Breast epithelium (tissue), 4 donors: Measurements from ENCODE around the gene TSPAN32. TPM values are rescaled to one million over a fixed set of nuclear protein-coding genes. Genes with fewer than 3 reads are reported as not detected.

ENCODE experiments used
- DNase-seq, 2 donors: peaks; one replicate each; pipeline ENCODE4 v3.0.0-alpha.2; 2019; ENCODE audit warnings: low spot score in 2 of 2
- H3K27ac ChIP-seq, 2 donors: fragments of 200-600 bp; sonication (generic) in 1 of 2; one replicate each; pipeline ENCODE4 v1.5.1; 2016 to 2019; ENCODE audit warnings: mild to moderate bottlenecking in 1 of 2
- H3K27me3 ChIP-seq, 2 donors: fragments of 200-600 bp; sonication (generic) in 1 of 2; one replicate each; pipeline versions ENCODE4 v1.5.1 to v1.6.0; 2017 to 2019; ENCODE audit warnings: control low read depth in 1 of 2, mild to moderate bottlenecking in 1 of 2
- H3K36me3 ChIP-seq: fragments of 200-600 bp; one replicate; pipeline ENCODE4 v1.5.1; 2019
- H3K4me1 ChIP-seq, 2 donors: fragments of 200-600 bp; sonication (generic); one replicate each; pipeline ENCODE4 v1.5.1; 2016 to 2019; ENCODE audit warnings: control low read depth in 1 of 2
- H3K4me3 ChIP-seq, 3 donors: fragments of 200-600 bp; sonication (generic); 1 replicate in 2 of 3; 2 replicates in 1 of 3; pipeline ENCODE4 v1.5.1; 2016 to 2019; ENCODE audit warnings: mild to moderate bottlenecking in 3 of 3, moderate library complexity in 2 of 3
- H3K9me3 ChIP-seq, 2 donors: fragments of 200-600 bp; sonication (generic) in 1 of 2; one replicate each; pipeline ENCODE4 v1.5.1; 2016 to 2019; ENCODE audit warnings: control low read depth in 1 of 2
- CTCF ChIP-seq, 3 donors: fragments of 450-650 bp; IDR thresholded peaks; one replicate each; pipeline ENCODE4 v1.5.1; 2016 to 2017; ENCODE audit warnings: antibody characterized with exemption in 3 of 3, mild to moderate bottlenecking in 3 of 3, moderate library complexity in 3 of 3
- POLR2A ChIP-seq: fragments of 450-650 bp; IDR thresholded peaks from one replicate; pipeline ENCODE4 v1.6.1; 2016; ENCODE audit warnings: antibody characterized with exemption, mild to moderate bottlenecking, moderate library complexity
- POLR2AphosphoS5 ChIP-seq, 3 donors: sonication (generic); formaldehyde crosslinking; IDR thresholded peaks; one replicate each; pipeline ENCODE4 v1.6.1; 2017; ENCODE audit warnings: antibody characterized with exemption in 3 of 3
- intact Hi-C: fragments of 100-400 bp; cut with DNase I; formaldehyde crosslinking; loops from one replicate; pipeline ENCODE4 v1.15.1; 2023; ENCODE audit warnings: low total_unique reads
- total RNA-seq, 3 donors: library from RNA; depleted of rRNA; stranded (reverse); fragments of >200 nt; gene quantifications; one replicate each; pipeline ENCODE4 v1.1.0, GENCODE V29; 2016

Gene TSPAN32
- total RNA-seq, 3 donors from 2014 or later: 0.33 to 2.4 (median 1.0) TPM

- no peaks in the 10 kb centered on the region for H3K27me3 ChIP-seq
- TF ChIP-seq POLR2A: no peak
- TF ChIP-seq CTCF (IDR thresholded peaks at IDR 0.05): no peak
- no peak for TF ChIP-seq POLR2AphosphoS5 (IDR thresholded peaks at IDR 0.05)
- no peak overlapping the region for H3K27ac ChIP-seq
- peaks cover 12 to 14% of the 10 kb centered on the region in 2 donors for H3K9me3 ChIP-seq
- no peaks in the 10 kb centered on the region for H3K36me3 ChIP-seq
- no peaks in the 10 kb centered on the region for H3K4me1 ChIP-seq
- intact Hi-C loops: no loop called here
- DNase-seq: peak in 1 of 2 donors; percentile 15
- H3K4me3 ChIP-seq: no peak overlapping the region
Observed at GRCh38 chr11:2347308-2347830, 45.6 kb downstream of the TSPAN32 start.

DNA sequence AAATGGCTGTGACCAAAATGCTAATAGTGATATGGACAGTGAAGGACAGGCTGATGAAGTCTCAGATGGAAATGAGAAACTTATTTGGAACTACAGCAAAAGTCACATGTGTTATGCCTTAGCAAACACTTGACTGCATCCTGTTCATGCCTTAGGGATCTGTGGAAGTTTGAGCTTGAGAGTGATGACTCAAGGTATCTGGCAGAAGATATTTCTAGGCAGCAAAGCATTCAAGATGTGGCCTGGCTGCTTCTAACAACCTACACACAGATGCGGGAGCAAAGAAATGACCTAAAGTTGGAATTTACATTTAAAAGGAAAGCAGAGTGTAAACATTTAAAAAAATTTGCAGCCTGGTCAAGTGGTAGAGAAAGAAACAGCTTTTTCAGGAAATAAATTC lies 47.2 kb downstream of the TSPAN32 start:
- no peak for DNase-seq

GRCh38 chr11:2351701-2352100 lies 49.9 kb downstream of the TSPAN32 start:
- no peak for TF ChIP-seq POLR2AphosphoS5 (IDR thresholded peaks at IDR 0.05)
- TF ChIP-seq CTCF (IDR thresholded peaks at IDR 0.05): no peak
- no peak for TF ChIP-seq POLR2A
- intact Hi-C loops: loop anchor here (10.0 kb wide), 1 partner anchor 893 kb away; no protein-coding TSS in a partner anchor
- Histone ChIP-seq H3K27me3 (no peaks in the 10 kb centered on the region), H3K4me3 (no peak overlapping the region), H3K4me1 (no peaks in the 10 kb centered on the region), H3K36me3 (no peaks in the 10 kb centered on the region), H3K27ac (no peak overlapping the region), H3K9me3 (peaks cover 11 to 12% of the 10 kb centered on the region in 2 donors)
- peak in 1 of 2 donors; percentile 15 for DNase-seq

More for the DNA sequence above, 47.2 kb downstream of the TSPAN32 start:
- no peaks in the 10 kb centered on the region for H3K4me1 ChIP-seq
- no peak overlapping the region for H3K4me3 ChIP-seq
- intact Hi-C loops: no loop called here
- H3K36me3 ChIP-seq: no peaks in the 10 kb centered on the region
- TF ChIP-seq POLR2AphosphoS5 (IDR thresholded peaks at IDR 0.05) (no peak), CTCF (IDR thresholded peaks at IDR 0.05) (no peak), POLR2A (no peak)
- H3K27me3 ChIP-seq: no peaks in the 10 kb centered on the region
- no peak overlapping the region for H3K27ac ChIP-seq
- H3K9me3 ChIP-seq: peaks cover 12 to 14% of the 10 kb centered on the region in 2 donors

GRCh38 chr11:2352420-2352819 lies 50.6 kb downstream of the TSPAN32 start:
- H3K4me3 ChIP-seq: no peak overlapping the region
- intact Hi-C loops: loop anchor here (10.0 kb wide), 1 partner anchor 892 kb away; no protein-coding TSS in a partner anchor
- no peaks in the 10 kb centered on the region for H3K27me3 ChIP-seq
- no peak overlapping the region for H3K27ac ChIP-seq
- H3K4me1 ChIP-seq: no peaks in the 10 kb centered on the region
- no peak for TF ChIP-seq CTCF (IDR thresholded peaks at IDR 0.05)
- no peak for TF ChIP-seq POLR2A
- no peak for DNase-seq
- peaks cover 11 to 12% of the 10 kb centered on the region in 2 donors for H3K9me3 ChIP-seq
- H3K36me3 ChIP-seq: no peaks in the 10 kb centered on the region

DNA sequence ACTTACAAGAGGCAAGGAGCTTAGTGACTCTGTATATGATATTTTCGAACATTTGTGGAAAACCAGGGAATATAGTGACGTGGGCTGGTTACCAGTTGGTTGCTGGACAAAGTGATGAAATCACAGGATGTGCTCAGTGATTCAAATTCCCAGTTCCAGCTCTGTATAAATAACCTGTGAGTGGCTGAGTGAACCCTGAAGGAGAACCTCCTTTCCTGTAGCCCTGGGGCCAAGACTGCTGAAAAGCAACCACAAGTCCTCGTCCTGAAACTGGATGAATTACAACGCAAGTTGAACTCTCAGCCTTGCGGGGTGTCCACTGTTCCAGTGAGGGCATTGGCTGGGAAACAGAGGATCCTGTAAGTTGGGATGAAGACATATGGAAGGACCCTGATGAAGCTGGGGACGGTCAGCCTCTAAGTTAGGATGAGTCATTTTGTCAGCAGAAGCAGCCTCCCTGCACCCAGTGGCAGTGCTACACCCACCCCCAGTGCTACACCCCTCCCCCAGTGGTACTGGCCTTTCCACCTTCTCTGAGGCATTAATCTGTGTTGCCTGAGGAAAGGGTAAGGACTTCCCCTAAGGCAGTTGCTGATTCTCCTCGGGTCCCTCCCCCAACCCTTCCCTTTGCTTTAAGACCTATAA lies 53.3 kb downstream of the TSPAN32 start:
- intact Hi-C loops: loop anchor here (10.0 kb wide), 1 partner anchor 890 kb away; no protein-coding TSS in a partner anchor
- no peaks in the 10 kb centered on the region for H3K27me3 ChIP-seq
- no peaks in the 10 kb centered on the region for H3K4me1 ChIP-seq
- no peak overlapping the region for H3K27ac ChIP-seq
- no peak for TF ChIP-seq CTCF (IDR thresholded peaks at IDR 0.05)
- no peaks in the 10 kb centered on the region for H3K9me3 ChIP-seq
- H3K4me3 ChIP-seq: no peak overlapping the region
- H3K36me3 ChIP-seq: no peaks in the 10 kb centered on the region
- no peak for DNase-seq
